KMS-11 (cell line): ENCODE measurements around the gene KLF13.

Experiments used
- H2AFZ ChIP-seq: fragments of 200-600 bp; sonication (generic); 2 replicates; pipeline ENCODE4 v1.6.1; 2016; ENCODE audit warnings: antibody characterized with exemption, mixed run types, low read depth
- H3K27ac ChIP-seq: fragments of 200-600 bp; sonication (generic); 2 replicates; pipeline ENCODE4 v1.6.1; 2016; ENCODE audit warnings: mild to moderate bottlenecking, mixed run types
- H3K27me3 ChIP-seq: fragments of 200-600 bp; sonication (generic); 2 replicates; pipeline ENCODE4 v1.6.1; 2017; ENCODE audit warnings: mild to moderate bottlenecking, low read depth, mixed run types, moderate library complexity; ENCODE audit not compliant: insufficient read depth
- H3K36me3 ChIP-seq: fragments of 200-600 bp; sonication (generic); 2 replicates; pipeline ENCODE4 v1.6.1; 2017; ENCODE audit warnings: mild to moderate bottlenecking, mixed run types; ENCODE audit not compliant: insufficient read depth
- H3K4me1 ChIP-seq: fragments of 200-600 bp; sonication (generic); 2 replicates; pipeline ENCODE4 v1.6.1; 2016; ENCODE audit warnings: mild to moderate bottlenecking, low read depth, mixed run types; ENCODE audit not compliant: poor library complexity, severe bottlenecking
- H3K4me2 ChIP-seq: fragments of 200-600 bp; sonication (generic); 2 replicates; pipeline ENCODE4 v1.7.0; 2016; ENCODE audit warnings: mild to moderate bottlenecking, mixed run types
- H3K4me3 ChIP-seq: fragments of 200-600 bp; sonication (generic); IDR thresholded peaks from 2 replicates; pipeline ENCODE4 v1.6.1; 2017; ENCODE audit warnings: low read depth, low read length, mixed read lengths; ENCODE audit not compliant: insufficient read depth
- H3K79me2 ChIP-seq: fragments of 200-600 bp; sonication (generic); 2 replicates; pipeline ENCODE4 v1.6.1; 2016; ENCODE audit warnings: low read depth, mixed run types; ENCODE audit not compliant: insufficient read depth
- H3K9ac ChIP-seq: fragments of 200-600 bp; sonication (generic); 2 replicates; pipeline ENCODE4 v1.6.1; 2016; ENCODE audit warnings: mild to moderate bottlenecking, mixed run types
- H4K20me1 ChIP-seq: fragments of 200-600 bp; sonication (generic); 2 replicates; pipeline ENCODE4 v1.6.1; 2016; ENCODE audit warnings: mild to moderate bottlenecking, mixed run types; ENCODE audit not compliant: insufficient read depth
- TF ChIP-seq, protein P1 (sequence below): fragments of 200-600 bp; sonication (generic); conservative IDR thresholded peaks from 2 replicates; pipeline ENCODE4 v1.6.1; 2017; ENCODE audit warnings: low read depth, mild to moderate bottlenecking, antibody characterized with exemption, low read length, moderate library complexity, mixed read lengths

KLF13 gene

DNA sequence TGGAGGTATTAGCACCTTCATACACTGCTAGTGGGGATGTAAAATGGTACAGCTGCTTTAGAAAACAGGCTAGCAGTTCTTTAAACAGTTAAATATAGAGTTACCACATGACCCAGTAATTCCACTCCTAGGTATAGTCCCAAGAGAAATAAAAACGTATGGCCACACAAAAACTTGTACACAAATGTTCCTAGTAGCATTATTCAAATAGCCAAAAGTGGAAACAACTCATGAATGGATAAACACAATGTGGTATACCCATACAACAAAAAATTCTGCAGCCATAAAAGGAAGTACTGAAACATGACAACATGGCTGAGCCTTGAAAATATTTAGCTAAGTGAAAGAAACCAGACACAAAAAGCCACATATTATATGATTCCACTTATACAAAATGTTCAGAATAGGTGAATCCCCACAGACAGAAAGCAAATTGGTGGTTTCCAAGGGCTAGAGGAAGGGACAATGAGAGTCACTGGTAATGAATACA lies 40.8 kb upstream of the KLF13 start:
- TF ChIP-seq, protein P1, sequence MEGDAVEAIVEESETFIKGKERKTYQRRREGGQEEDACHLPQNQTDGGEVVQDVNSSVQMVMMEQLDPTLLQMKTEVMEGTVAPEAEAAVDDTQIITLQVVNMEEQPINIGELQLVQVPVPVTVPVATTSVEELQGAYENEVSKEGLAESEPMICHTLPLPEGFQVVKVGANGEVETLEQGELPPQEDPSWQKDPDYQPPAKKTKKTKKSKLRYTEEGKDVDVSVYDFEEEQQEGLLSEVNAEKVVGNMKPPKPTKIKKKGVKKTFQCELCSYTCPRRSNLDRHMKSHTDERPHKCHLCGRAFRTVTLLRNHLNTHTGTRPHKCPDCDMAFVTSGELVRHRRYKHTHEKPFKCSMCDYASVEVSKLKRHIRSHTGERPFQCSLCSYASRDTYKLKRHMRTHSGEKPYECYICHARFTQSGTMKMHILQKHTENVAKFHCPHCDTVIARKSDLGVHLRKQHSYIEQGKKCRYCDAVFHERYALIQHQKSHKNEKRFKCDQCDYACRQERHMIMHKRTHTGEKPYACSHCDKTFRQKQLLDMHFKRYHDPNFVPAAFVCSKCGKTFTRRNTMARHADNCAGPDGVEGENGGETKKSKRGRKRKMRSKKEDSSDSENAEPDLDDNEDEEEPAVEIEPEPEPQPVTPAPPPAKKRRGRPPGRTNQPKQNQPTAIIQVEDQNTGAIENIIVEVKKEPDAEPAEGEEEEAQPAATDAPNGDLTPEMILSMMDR = no peak
- Histone ChIP-seq H3K27me3 (no peaks in the 10 kb centered on the region), H2AFZ (0 out of 2 replicates have a peak overlapping the region, but pooled peaks have one; percentile 23), H3K27ac (no peak overlapping the region), H3K4me1 (peaks cover 19% of the 10 kb centered on the region), H3K36me3 (no peaks in the 10 kb centered on the region), H4K20me1 (no peaks in the 10 kb centered on the region), H3K9ac (no peak overlapping the region), H3K4me2 (0 out of 2 replicates have a peak overlapping the region, but pooled peaks have one; percentile 2), H3K79me2 (no peaks in the 10 kb centered on the region), H3K4me3 (no peak overlapping the region)

DNA sequence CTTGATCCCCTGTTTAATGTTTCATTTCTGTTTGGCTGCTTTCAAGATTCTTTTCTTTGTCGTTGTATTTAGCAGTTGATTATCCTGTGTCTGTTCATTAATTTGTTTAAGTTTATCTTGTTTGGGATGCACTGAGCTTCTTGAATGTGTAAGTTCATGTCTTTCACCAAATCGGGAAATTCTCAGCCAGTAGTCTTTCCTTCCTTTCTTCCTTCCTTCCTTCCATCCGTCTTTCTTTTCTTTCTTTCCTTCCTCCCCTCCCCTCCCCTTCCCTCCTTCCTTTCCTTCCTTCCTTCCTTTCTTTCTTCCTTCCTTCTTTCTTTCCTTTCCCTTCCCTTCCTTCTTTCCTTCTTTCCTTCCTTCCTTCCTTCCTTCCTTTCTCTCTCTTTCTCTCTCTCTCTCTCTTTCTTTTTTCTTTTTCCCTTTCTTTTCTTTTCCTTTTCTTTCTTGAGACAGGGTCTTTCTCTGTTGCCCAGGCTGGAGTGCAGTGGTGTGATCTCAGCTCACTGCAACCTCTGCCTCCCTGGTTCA lies 35.5 kb upstream of the KLF13 start:
- no peaks in the 10 kb centered on the region for H3K36me3 ChIP-seq
- H2AFZ ChIP-seq = no peak overlapping the region
- H3K79me2 ChIP-seq = no peaks in the 10 kb centered on the region
- TF ChIP-seq, protein P1 = no peak
- H3K4me3 ChIP-seq = no peak overlapping the region
- H3K4me2 ChIP-seq = no peak overlapping the region
- peaks cover 9% of the 10 kb centered on the region for H3K4me1 ChIP-seq
- no peaks in the 10 kb centered on the region for H3K27me3 ChIP-seq
- no peak overlapping the region for H3K27ac ChIP-seq
- no peaks in the 10 kb centered on the region for H4K20me1 ChIP-seq
- no peak overlapping the region for H3K9ac ChIP-seq

DNA sequence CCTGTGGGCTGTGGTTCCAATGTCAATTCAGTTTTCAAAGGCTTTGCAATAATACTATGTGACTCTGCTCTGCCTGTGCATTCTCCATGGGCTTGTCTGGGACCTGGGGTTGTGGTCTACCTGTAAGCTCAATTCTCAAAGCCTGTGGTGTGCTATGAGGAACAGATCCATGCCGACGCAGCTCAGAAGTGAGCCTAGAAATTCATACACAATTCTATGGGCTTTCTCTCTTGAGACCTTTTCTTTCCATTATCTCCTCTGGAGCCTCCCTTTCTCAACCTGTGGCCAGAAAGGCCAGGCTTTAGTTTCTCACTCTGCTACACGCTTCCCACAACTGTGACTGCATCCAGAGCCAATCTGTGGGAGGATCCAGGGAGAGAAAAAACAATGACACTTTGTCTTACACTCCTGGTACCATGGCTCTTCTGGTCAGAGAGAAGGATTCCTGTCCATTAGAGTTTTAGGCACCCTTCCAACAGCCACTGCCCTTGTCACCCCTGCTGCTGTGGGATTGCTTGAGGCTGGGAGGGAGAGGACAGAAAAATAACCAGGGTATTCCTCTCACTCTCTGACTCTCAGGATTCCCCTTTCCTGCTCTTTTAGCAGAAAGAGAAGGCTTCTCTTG lies 34.1 kb upstream of the KLF13 start:
- Histone ChIP-seq H3K4me2 (no peak overlapping the region), H3K79me2 (no peaks in the 10 kb centered on the region), H3K27me3 (no peaks in the 10 kb centered on the region), H3K4me1 (no peaks in the 10 kb centered on the region), H3K4me3 (no peak overlapping the region), H3K36me3 (no peaks in the 10 kb centered on the region), H3K27ac (no peak overlapping the region), H3K9ac (no peak overlapping the region), H4K20me1 (no peaks in the 10 kb centered on the region), H2AFZ (no peak overlapping the region)
- TF ChIP-seq, protein P1 = no peak

DNA sequence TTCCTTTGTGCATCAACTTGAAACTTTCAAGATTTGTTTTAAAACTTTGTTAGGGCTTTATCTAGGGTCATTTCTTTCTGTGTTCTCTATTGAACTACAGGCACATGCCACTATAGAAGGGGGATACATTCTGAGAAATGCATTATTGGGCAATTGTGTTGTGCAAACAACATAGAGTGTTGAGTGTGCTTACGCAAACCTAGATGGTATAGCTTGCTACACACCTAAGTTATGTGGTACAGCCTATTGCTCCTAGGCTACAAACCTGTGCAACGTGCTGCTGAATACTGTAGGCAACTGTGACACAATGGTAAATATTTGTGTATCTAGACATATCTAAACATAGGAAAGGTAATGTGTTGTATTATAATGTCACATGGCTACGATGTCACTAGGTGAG lies 33.0 kb upstream of the KLF13 start:
- no peaks in the 10 kb centered on the region for H3K79me2 ChIP-seq
- H3K4me3 ChIP-seq = no peak overlapping the region
- H2AFZ ChIP-seq = no peak overlapping the region
- no peaks in the 10 kb centered on the region for H4K20me1 ChIP-seq
- no peaks in the 10 kb centered on the region for H3K36me3 ChIP-seq
- TF ChIP-seq, protein P1 = no peak
- H3K27ac ChIP-seq = no peak overlapping the region
- no peak overlapping the region for H3K4me2 ChIP-seq
- no peaks in the 10 kb centered on the region for H3K27me3 ChIP-seq
- H3K4me1 ChIP-seq = no peaks in the 10 kb centered on the region
- H3K9ac ChIP-seq = no peak overlapping the region
